IMR-90 (cell line): Measurements from ENCODE around the gene DEDD2. TPM values are rescaled to one million over a fixed set of nuclear protein-coding genes. Genes with fewer than 3 reads are reported as not detected.

Experiments used
- ATAC-seq: fragments of 200-7000 bp; cut with Tn5 transposase; 2 replicates; pipeline ENCODE4 v1.9.1; 2020; ENCODE audit warnings: low read depth, mild to moderate bottlenecking, moderate library complexity
- BruUV-seq: library from RNA; stranded (reverse); fragments of 400-500 nt; replicated peaks from 2 replicates; lab custom pipeline; 2021; lab: Mats Ljungman, UMichigan
- CTCF ChIA-PET: fragments of 300-600 bp; formaldehyde crosslinking; extraction: SDS; loops from one replicate; lab custom pipeline; 2021; ENCODE audit warnings: antibody characterized with exemption; lab: Yijun Ruan, JAX
- POLR2A ChIA-PET: fragments of 300-600 bp; sonication (Branson Sonifier 250); formaldehyde crosslinking; loops from one replicate; lab custom pipeline; 2022; ENCODE audit warnings: antibody characterized with exemption; ENCODE audit not compliant: unreplicated experiment; lab: Charles Lee
- DNase-seq: peaks from one replicate; pipeline ENCODE4 v3.0.0; 2013
- H2AFZ ChIP-seq: replicated peaks from 2 replicates; pipeline ENCODE3; 2013; ENCODE audit warnings: low read length, mild to moderate bottlenecking; ENCODE audit not compliant: poor library complexity
- H2AK5ac ChIP-seq: 2 replicates; pipeline ENCODE4 v1.6.1; 2013; ENCODE audit warnings: low read depth, low read length, inconsistent platforms
- H2AK9ac ChIP-seq: replicated peaks from 2 replicates; pipeline ENCODE3; 2013; ENCODE audit warnings: mild to moderate bottlenecking, low read depth, low read length, moderate library complexity; ENCODE audit not compliant: poor library complexity
- H2BK120ac ChIP-seq: 2 replicates; pipeline ENCODE4 v1.6.1; 2013; ENCODE audit warnings: low read depth, low read length, inconsistent platforms
- H2BK15ac ChIP-seq: 3 replicates; pipeline ENCODE4 v1.6.1; 2013; ENCODE audit warnings: low read depth, low read length, inconsistent platforms
- H2BK20ac ChIP-seq: 2 replicates; pipeline ENCODE4 v1.6.1; 2013; ENCODE audit warnings: low read depth, mild to moderate bottlenecking, inconsistent platforms, low read length, moderate library complexity
- H2BK5ac ChIP-seq: 2 replicates; pipeline ENCODE4 v1.6.1; 2013; ENCODE audit warnings: mild to moderate bottlenecking, low read depth, low read length, inconsistent platforms; ENCODE audit not compliant: poor library complexity, severe bottlenecking
- H3K14ac ChIP-seq: replicated peaks from 2 replicates; pipeline ENCODE4 v1.6.1; 2013; ENCODE audit warnings: low read depth, low read length, inconsistent platforms
- H3K18ac ChIP-seq: 2 replicates; pipeline ENCODE4 v1.6.1; 2013; ENCODE audit warnings: low read depth, low read length, control low read depth
- H3K23ac ChIP-seq: 2 replicates; pipeline ENCODE4 v1.6.1; 2013; ENCODE audit warnings: low read depth, low read length, inconsistent platforms
- H3K27ac ChIP-seq: 2 replicates; pipeline ENCODE4 v1.5.1; 2013; ENCODE audit warnings: mild to moderate bottlenecking, control low read depth, low read length; ENCODE audit not compliant: insufficient read depth
- H3K27me3 ChIP-seq: 2 replicates; pipeline ENCODE4 v1.6.1; 2013; ENCODE audit warnings: low read length; ENCODE audit not compliant: control insufficient read depth, insufficient read depth
- H3K36me3 ChIP-seq: 2 replicates; pipeline ENCODE4 v1.6.1; 2013; ENCODE audit warnings: low read length, mixed read lengths; ENCODE audit not compliant: control insufficient read depth, insufficient read depth
- H3K4ac ChIP-seq: 2 replicates; pipeline ENCODE4 v1.6.1; 2013; ENCODE audit warnings: low read depth, low read length, inconsistent platforms
- H3K4me1 ChIP-seq: 2 replicates; pipeline ENCODE4 v1.6.1; 2013; ENCODE audit warnings: low read length, mixed read lengths; ENCODE audit not compliant: control insufficient read depth, insufficient read depth
- H3K4me2 ChIP-seq: 2 replicates; pipeline ENCODE4 v1.6.1; 2013; ENCODE audit warnings: low read depth, mild to moderate bottlenecking, control low read depth, low read length, moderate library complexity
- H3K4me3 ChIP-seq: 2 replicates; pipeline ENCODE4 v1.5.1; 2013; ENCODE audit warnings: low read depth, mild to moderate bottlenecking, control low read depth, low read length, moderate library complexity; ENCODE audit not compliant: insufficient read depth
- H3K56ac ChIP-seq: 2 replicates; pipeline ENCODE4 v1.6.1; 2013; ENCODE audit warnings: low read length, inconsistent platforms; ENCODE audit not compliant: insufficient read depth; ENCODE audit errors: extremely low read depth
- H3K79me1 ChIP-seq, 2 experiments: 2 replicates each; pipeline ENCODE4 v1.6.1; 2013; ENCODE audit warnings: low read length in 2 of 2, inconsistent platforms in 1 of 2, low read depth in 1 of 2
- H3K9ac ChIP-seq: 2 replicates; pipeline ENCODE4 v1.6.1; 2013; ENCODE audit warnings: low read depth, low read length, control low read depth
- H3K9me1 ChIP-seq: 2 replicates; pipeline ENCODE4 v1.6.1; 2013; ENCODE audit warnings: low read length, inconsistent platforms; ENCODE audit not compliant: insufficient read depth
- H3K9me3 ChIP-seq: 2 replicates; pipeline ENCODE4 v1.6.1; 2013; ENCODE audit warnings: low read length; ENCODE audit not compliant: control insufficient read depth, insufficient read depth
- H4K20me1 ChIP-seq: 2 replicates; pipeline ENCODE4 v1.6.1; 2013; ENCODE audit warnings: low read length, inconsistent platforms; ENCODE audit not compliant: insufficient read depth
- H4K5ac ChIP-seq: 2 replicates; pipeline ENCODE4 v1.6.1; 2013; ENCODE audit warnings: mild to moderate bottlenecking, low read depth, low read length, control low read depth
- H4K8ac ChIP-seq, 2 experiments: 2 replicates each; pipeline ENCODE4 v1.6.1; 2013; ENCODE audit warnings: low read depth in 2 of 2, low read length in 2 of 2, control low read depth in 1 of 2, inconsistent platforms in 1 of 2
- H4K91ac ChIP-seq: 2 replicates; pipeline ENCODE4 v1.6.1; 2013; ENCODE audit warnings: low read depth, low read length, inconsistent platforms; ENCODE audit not compliant: insufficient read depth
- BHLHE40 ChIP-seq: fragments of 150-350 bp; IDR thresholded peaks from 2 replicates; pipeline ENCODE4 v1.6.1; 2016; ENCODE audit warnings: mild to moderate bottlenecking, low read depth, low read length
- CEBPB ChIP-seq: IDR thresholded peaks from 2 replicates; pipeline ENCODE4 v1.6.1; 2012; ENCODE audit warnings: low read depth, low read length, improper control_type of control experiment
- CHD1 ChIP-seq: IDR thresholded peaks from 2 replicates; pipeline ENCODE4 v1.6.1; 2012; ENCODE audit warnings: low read depth, low read length, improper control_type of control experiment
- MAFK ChIP-seq: IDR thresholded peaks from 2 replicates; pipeline ENCODE4 v1.6.1; 2012; ENCODE audit warnings: low read depth, low read length, improper control_type of control experiment
- MAZ ChIP-seq: IDR thresholded peaks from 2 replicates; pipeline ENCODE4 v1.6.1; 2012; ENCODE audit warnings: low read depth, mild to moderate bottlenecking, low read length, improper control_type of control experiment, moderate library complexity, borderline replicate concordance
- MXI1 ChIP-seq: IDR thresholded peaks from 2 replicates; pipeline ENCODE4 v1.6.1; 2012; ENCODE audit warnings: low read depth, mild to moderate bottlenecking, low read length, moderate library complexity, borderline replicate concordance
- NFE2L2 ChIP-seq: fragments of 150-350 bp; IDR thresholded peaks from 2 replicates; pipeline ENCODE4 v1.6.1; 2016; ENCODE audit warnings: low read depth, mild to moderate bottlenecking, low read length
- POLR2A ChIP-seq: IDR thresholded peaks from 2 replicates; pipeline ENCODE4 v1.6.1; 2012; ENCODE audit warnings: mild to moderate bottlenecking, low read depth, low read length
- RFX5 ChIP-seq: IDR thresholded peaks from 2 replicates; pipeline ENCODE4 v1.8.0; 2012; ENCODE audit warnings: low read depth, mild to moderate bottlenecking, low read length, moderate library complexity
- WGBS, 2 experiments: methylation state at CpG; one replicate each; pipeline versions ENCODE4 v1.1.5 to v1.1.7; 2013; ENCODE audit warnings: missing lambda C conversion rate in 2 of 2; ENCODE audit not compliant: insufficient read length in 1 of 2; ENCODE audit errors: extremely low coverage in 2 of 2; 5-methylcytosine and 5-hydroxymethylcytosine counted together
- dilution Hi-C: fragments of 300-500 bp; cut with HindIII; formaldehyde crosslinking; loops from one replicate; pipeline ENCODE4 v1.14.3; 2018; ENCODE audit warnings: low sequenced_read_pairs; ENCODE audit not compliant: unreplicated experiment
- in situ Hi-C: fragments of 300-500 bp; cut with MboI; formaldehyde crosslinking; loops from 3 replicates; pipeline ENCODE4 v1.14.3; 2019; ENCODE audit warnings: low sequenced_read_pairs, inconsistent platforms, mixed read lengths
- intact Hi-C: fragments of 100-400 bp; cut with micrococcal nuclease; formaldehyde crosslinking; loops from 2 replicates; pipeline ENCODE4 v1.10.0; 2022
- polyA plus RNA-seq, 3 experiments: library from polyadenylated mRNA; depleted of rRNA; stranded (reverse); fragments of >200 nt; gene quantifications; 2 replicates each; pipeline ENCODE4 v1.2.3, GENCODE V29; 2012; ENCODE audit warnings: low replicate concordance in 1 of 3
- total RNA-seq: library from RNA; depleted of rRNA; stranded (reverse); fragments of >200 nt; gene quantifications from 2 replicates; pipeline ENCODE4 v1.2.3, GENCODE V29; 2012
- TF ChIP-seq, protein P1 (sequence below): fragments of 150-350 bp; IDR thresholded peaks from 2 replicates; pipeline ENCODE4 v1.6.1; 2016; ENCODE audit warnings: low read depth, mild to moderate bottlenecking, low read length, moderate library complexity, borderline replicate concordance
- TF ChIP-seq, protein P2 (sequence below): conservative IDR thresholded peaks from 2 replicates; pipeline ENCODE4 v1.5.1; 2012; ENCODE audit warnings: mild to moderate bottlenecking, low read depth, low read length, improper control_type of control experiment

The DEDD2 gene
- total and polyA plus RNA-seq, 2 of the 4 experiments (the other 2 are of a cell fraction): 8.2 to 21.0 TPM

DNA sequence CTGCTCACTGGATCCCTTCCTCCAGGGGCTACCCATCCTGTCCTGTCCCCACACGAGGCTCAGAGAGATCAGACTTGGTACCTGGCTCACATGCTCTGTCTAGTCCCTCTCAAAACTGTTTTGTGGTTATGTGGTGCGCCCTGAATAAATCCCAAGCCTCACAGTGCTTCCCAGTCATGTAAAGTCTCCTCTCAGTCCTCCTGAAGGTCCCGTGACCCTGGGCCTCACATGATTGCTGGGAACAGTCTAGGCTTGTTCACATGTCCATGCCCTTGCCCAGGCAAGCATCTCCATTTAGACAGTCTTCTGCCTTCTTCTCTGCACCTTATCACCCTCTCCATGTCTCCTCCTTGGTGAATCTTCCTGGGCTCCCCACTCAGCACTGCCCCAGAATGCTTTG is 49.3 kb downstream of the DEDD2 start:
- Histone ChIP-seq H2BK5ac (no peak overlapping the region), H3K23ac (no peak overlapping the region), H3K9me3 (no peaks in the 10 kb centered on the region), H3K9me1 (no peaks in the 10 kb centered on the region), H3K4me1 (no peaks in the 10 kb centered on the region), H3K9ac (no peak overlapping the region), H3K36me3 (no peaks in the 10 kb centered on the region), H3K4me3 (no peak overlapping the region), H4K20me1 (no peaks in the 10 kb centered on the region), H3K4ac (no peak overlapping the region), H3K56ac (no peak overlapping the region), H2AFZ (no peak overlapping the region), H4K5ac (no peak overlapping the region), H4K8ac (no peak overlapping the region), H3K4me2 (no peak overlapping the region), H2BK15ac (no peak overlapping the region), H2BK20ac (no peak overlapping the region), H3K27ac (no peak overlapping the region), H2AK9ac (no peak overlapping the region), H2AK5ac (no peak overlapping the region), H3K27me3 (peaks cover 78% of the 10 kb centered on the region), H3K14ac (no peak overlapping the region), H3K18ac (no peak overlapping the region), H4K91ac (no peak overlapping the region), H2BK120ac (no peak overlapping the region), H3K79me1 (no peaks in the 10 kb centered on the region)
- BruUV-seq: no TSS peak
- in situ Hi-C loops (no loop called here), dilution Hi-C loops (no loop called here), intact Hi-C loops (no loop called here)
- POLR2A ChIA-PET: no interaction called here
- TF ChIP-seq NFE2L2: no peak
- TF ChIP-seq BHLHE40: no peak
- no peak for TF ChIP-seq CEBPB
- TF ChIP-seq RFX5: no peak
- TF ChIP-seq POLR2A: no peak
- no peak for TF ChIP-seq MAZ
- TF ChIP-seq, protein P1, sequence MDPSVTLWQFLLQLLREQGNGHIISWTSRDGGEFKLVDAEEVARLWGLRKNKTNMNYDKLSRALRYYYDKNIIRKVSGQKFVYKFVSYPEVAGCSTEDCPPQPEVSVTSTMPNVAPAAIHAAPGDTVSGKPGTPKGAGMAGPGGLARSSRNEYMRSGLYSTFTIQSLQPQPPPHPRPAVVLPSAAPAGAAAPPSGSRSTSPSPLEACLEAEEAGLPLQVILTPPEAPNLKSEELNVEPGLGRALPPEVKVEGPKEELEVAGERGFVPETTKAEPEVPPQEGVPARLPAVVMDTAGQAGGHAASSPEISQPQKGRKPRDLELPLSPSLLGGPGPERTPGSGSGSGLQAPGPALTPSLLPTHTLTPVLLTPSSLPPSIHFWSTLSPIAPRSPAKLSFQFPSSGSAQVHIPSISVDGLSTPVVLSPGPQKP: no peak
- TF ChIP-seq CHD1: no peak
- no peak for TF ChIP-seq MXI1
- TF ChIP-seq, protein P2, sequence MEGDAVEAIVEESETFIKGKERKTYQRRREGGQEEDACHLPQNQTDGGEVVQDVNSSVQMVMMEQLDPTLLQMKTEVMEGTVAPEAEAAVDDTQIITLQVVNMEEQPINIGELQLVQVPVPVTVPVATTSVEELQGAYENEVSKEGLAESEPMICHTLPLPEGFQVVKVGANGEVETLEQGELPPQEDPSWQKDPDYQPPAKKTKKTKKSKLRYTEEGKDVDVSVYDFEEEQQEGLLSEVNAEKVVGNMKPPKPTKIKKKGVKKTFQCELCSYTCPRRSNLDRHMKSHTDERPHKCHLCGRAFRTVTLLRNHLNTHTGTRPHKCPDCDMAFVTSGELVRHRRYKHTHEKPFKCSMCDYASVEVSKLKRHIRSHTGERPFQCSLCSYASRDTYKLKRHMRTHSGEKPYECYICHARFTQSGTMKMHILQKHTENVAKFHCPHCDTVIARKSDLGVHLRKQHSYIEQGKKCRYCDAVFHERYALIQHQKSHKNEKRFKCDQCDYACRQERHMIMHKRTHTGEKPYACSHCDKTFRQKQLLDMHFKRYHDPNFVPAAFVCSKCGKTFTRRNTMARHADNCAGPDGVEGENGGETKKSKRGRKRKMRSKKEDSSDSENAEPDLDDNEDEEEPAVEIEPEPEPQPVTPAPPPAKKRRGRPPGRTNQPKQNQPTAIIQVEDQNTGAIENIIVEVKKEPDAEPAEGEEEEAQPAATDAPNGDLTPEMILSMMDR: no peak
- no peak for TF ChIP-seq MAFK
- DNase-seq (no peak), ATAC-seq (no peak)
- CTCF ChIA-PET: no interaction called here
- 25% methylated on average over 1 of the region's 3 CpGs; no CpG with 5 or more reads in 1 of the 2 experiments for WGBS, 2 experiments
